CD4-positive, alpha-beta T cell treated with Interleukin-17A for 1 hour (primary cell): Measurements from ENCODE around the gene CYFIP1.

ENCODE experiments used
- DNase-seq: peaks from one replicate; pipeline ENCODE4 v3.0.0-alpha.2; 2020

Gene CYFIP1

DNA sequence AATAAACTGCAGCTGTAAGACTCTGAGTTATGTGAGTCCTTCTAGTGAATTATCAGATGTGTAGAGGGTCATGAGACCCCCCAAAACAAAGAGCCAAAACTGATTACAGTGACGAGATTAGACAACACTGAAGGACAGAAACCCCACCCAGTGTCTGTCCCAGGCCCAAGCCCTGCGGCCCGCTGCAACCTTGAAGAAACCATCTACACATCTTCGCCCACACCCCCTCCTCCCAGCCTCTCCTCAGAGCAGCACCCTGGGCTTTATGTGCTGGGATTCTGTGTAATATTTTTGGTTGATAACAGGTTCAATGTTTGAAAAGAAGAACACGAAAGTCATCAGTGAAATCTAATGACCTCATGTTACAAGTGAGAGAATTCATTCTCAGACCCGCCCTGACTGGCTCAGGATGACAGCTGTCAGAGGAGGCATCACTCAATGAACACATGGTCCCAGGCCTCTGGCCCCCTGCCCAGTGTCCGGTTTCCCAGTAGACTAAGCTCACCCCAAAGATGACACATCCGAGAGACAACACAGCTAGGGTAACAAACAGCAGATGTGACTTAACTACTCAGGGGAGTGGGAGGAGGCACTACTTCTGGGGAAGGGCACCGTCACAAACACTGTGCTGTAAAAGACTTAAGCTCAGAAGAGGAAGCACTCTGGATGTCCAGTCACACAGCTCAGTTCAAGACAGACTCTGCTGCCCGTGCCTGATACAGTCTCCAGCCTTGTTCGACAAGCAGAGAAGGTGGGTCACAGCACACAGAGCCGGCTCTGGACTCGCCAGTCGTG, 92.8 kb downstream of the CYFIP1 start:
- DNase-seq, result no peak

GRCh38 chr15:22885120-22885519, 95.0 kb downstream of the CYFIP1 start:
- no peak for DNase-seq

- DNase-seq, result peak; percentile 19
These were observed 95.8 kb downstream of the CYFIP1 start for GRCh38 chr15:22884344-22884743.

DNA sequence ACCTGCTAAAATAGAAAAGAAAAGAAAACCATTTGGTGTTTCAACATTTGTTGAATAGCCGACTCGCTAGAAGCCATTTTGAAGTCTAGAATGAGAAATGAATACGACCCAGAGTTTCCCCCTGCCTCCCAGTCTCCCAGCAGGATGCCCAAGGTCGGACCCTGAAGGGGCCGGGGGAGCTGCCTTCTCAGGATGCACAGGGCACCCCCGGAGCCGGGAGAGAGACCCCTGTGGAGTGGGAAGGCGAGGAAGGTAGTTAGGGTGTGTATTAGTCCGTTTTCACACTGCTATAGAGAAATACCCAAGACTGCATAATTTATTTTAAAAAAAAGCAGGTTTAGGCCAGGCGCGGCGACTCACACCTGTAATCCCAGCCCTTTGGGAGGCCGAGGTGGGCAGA, 97.0 kb downstream of the CYFIP1 start:
- no peak for DNase-seq

- no peak for DNase-seq
These were observed 98.3 kb downstream of the CYFIP1 start for GRCh38 chr15:22881739-22882440.

DNA sequence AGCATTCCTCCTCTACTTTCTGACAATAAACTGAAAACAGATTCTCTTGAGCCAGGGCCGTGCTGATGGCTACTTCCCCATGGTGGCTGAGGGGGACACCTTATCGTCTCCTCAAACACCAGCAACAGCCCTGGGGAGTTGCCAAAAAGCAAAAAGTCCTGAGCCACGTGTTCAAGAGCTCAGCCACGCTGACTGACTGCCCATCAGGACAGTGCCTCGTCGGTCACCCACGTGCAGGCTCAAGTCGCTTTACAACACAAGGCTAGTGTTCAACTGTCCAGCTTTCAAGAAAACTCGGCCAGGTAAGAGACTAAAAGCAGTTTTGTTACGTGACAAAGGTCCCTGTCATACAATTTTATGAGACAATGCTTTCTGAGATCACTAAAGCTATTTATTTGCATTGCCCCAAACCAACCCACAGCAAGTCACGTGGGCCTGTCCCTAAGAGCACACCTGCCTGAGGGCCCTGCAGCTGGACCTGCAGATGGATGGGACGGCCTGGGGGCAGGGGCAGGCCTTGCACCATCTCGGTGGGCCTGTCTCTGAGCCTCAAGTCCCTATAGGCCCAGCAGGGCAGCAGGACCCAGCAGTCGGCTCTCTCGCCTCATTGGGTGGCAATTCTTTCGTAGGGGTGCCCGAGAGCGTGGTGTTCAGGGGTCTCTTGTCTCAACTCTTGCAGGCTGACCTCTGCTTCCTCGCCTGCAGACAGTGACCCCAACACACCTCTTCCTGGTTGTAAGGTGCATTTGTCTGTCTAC, 99.0 kb downstream of the CYFIP1 start:
- DNase-seq, result no peak

DNA sequence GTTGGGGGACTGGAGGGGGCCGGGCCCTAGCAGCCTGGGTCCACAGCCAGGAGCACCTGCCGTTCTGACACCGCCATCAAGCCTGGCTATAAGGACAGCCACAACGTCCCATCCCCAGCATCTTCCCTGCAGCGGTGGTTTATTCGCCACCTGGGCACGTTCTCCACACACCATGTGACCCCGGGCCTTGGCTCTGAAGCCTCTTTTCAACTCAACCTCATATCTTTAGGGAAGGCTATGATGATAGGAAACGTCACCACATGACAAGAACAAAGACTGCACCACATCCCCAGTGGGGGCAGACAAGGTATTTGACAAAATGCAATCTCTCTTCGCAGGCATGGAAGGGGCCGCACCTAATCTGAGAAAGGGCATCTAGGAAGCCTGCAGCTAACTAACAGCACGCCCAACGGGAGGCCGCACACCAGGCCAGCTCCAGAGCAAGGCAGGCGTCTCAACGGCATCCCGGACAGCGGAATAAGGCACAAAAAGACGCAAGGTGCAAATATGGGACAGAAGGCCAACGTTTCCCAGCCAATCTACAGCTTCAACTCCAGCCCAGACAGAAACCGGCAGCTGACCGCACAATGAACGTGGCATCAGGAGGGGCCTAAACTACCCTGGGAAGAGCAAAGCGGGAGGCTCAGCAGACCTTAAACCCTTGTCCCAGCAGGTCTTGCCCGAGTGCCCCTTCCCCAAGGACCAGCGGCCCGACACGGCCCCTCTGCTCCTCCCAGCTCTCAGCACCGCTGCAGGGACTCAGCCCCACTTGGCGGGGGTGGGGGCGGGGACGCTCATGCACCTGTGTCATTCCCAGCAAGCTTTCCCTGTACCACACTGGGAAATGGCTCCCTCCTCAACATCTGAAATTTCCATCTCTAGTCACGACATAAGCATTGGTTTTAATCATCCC, 99.8 kb downstream of the CYFIP1 start:
- DNase-seq, result no peak

- DNase-seq, result no peak
These were observed 102.1 kb downstream of the CYFIP1 start for GRCh38 chr15:22878103-22878502.

DNA sequence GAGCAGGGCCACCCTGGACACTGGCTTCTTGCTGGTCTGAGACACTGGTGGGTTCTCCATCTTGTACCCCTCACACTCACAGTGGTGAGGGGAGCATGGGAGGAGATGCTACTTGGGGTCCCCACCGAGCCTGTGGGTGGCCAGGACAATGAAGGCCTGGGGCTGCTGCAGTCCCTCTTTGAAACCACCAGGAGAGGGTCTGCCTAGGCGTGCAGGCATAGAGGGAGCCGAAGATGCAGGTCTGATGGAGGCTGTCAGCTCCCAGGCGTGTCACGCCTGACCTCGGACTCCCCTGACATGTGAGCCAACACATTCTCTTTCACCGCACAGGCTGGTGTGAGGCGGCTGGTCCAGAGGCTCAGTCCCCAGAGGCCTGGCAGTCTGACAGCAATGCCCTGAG, 102.6 kb downstream of the CYFIP1 start:
- DNase-seq, result no peak

DNA sequence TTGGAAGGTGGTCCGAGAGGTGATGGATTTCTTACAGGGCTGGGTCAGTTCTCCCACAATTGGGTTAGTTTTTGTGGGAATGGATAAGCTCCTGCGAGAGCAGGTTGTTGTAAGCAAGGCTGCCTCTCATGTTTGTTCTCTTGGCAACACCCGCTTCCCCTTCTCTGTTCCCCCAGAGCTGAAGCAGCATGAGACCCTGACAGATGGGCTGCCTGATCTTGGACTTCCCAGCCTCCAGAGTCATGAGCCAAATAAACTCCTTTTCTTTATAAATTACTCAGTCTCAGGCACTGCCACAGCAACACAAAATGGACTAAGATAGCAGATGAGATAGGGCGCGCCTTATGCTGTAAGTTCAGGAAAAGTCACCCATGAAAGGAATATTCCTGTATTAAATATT, 103.1 kb downstream of the CYFIP1 start:
- DNase-seq, result no peak

- DNase-seq, result no peak
These were observed 105.2 kb downstream of the CYFIP1 start for GRCh38 chr15:22874966-22875365.

- no peak for DNase-seq
These were observed 105.9 kb downstream of the CYFIP1 start for GRCh38 chr15:22874256-22874655.

DNA sequence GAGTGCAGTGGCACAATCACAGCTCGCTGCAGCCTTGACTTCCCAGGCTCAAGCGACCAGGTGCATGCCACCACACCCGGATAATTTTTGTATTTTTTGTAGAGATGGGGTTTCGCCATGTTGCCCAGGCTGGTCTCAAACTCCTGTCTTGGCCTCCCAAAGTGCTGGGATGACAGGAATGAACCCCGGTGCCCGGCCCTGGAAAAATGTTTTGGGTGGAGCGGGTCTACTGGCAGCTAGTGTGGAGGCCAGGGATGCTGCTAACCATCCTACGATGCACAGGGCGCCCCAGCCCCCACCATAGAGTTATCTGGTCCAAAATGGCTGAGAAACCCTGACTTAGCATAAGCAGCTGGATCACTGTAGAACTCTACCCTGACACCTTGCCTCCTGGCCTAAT, 106.3 kb downstream of the CYFIP1 start:
- DNase-seq, result no peak

- no peak for DNase-seq
These were observed 107.0 kb downstream of the CYFIP1 start for GRCh38 chr15:22872936-22873701.

DNA sequence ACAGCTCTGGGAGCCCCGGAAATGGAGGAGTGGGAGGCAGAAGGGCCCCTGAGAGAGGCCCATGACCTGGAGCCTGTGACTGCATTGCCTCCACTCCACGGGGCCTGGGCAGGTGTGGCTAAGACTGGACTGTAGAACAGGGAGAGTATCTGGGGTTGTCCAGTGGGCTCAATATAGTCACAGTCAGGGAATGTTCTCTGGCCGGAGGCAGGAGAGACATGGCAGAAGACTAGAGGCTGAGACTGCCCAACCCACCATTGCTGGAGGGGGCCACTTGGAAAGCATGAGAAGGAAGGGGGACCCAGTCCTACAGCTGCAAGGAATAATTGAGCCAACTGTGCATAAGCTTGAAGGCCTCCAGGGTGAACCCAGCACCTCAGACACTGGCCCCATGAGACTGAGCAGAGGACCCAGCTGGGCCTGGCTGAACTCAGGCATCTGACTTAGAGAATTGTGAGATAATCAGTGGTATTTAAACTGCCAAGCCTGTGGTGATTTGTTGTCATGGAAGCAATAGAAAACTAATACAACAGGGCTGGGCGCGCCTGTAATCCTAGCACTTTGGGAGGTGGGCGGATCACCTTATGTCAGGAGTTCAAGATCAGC, 108.6 kb downstream of the CYFIP1 start:
- no peak for DNase-seq

DNA sequence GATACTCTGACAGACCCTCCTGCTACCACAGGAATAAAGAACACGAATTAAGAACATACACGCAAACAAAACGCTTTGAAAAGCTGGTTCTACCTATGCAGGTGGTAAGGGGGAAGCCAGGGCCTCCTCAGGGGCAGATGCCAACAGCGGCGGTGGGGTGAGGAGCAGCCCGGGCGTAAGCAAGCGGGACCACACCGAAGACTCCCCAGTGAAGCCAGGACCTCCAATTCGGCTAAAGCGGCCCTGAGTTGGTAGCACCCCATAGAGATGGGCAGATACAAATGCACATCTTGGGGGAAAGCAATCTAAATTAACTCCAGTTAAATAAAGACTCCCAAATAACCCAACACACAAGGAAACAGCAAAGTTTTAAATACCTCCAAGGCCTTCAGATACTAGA, 109.3 kb downstream of the CYFIP1 start:
- DNase-seq, result no peak

GRCh38 chr15:22869856-22870255, 110.3 kb downstream of the CYFIP1 start:
- DNase-seq, result no peak

- DNase-seq, result no peak
These were observed 111.2 kb downstream of the CYFIP1 start for GRCh38 chr15:22868928-22869327.

DNA sequence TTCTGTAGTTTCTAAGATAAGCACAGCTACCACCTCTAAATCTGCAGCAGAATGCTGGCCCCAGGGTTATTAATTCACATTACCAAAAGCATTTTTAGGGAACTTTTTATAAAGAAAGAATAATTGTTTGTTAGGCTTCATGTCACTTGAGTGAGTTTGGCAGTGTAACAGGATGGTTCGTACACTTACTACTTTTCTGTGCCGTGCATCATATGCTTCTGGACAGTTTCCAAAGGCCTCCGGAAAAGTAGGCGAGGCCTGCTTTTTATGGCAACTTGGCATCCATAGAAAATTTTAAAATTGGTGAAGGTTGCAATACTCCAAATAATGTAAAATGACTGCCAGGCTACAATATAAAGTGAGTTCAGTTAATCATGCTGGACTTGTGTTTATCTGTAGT, 111.7 kb downstream of the CYFIP1 start:
- DNase-seq, result no peak

DNA sequence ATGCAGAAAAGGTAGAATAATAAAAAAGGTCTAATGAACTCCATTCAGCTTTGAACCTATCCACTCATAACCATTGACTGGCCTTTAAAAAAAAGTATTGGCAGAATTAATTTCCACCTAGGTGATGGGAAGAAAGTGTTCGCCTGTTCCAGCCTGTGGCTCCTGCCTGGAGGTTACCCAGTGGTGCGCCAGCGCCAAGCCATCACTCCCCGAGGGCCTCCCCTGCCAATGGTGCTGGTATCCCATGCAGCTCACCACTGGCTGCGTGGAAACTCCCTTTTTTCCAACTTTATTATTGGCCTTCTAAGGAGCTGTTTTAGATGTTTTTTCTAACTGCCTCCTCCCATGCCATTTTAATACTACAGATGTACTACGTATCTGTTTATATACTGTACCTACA, 112.3 kb downstream of the CYFIP1 start:
- no peak for DNase-seq

DNA sequence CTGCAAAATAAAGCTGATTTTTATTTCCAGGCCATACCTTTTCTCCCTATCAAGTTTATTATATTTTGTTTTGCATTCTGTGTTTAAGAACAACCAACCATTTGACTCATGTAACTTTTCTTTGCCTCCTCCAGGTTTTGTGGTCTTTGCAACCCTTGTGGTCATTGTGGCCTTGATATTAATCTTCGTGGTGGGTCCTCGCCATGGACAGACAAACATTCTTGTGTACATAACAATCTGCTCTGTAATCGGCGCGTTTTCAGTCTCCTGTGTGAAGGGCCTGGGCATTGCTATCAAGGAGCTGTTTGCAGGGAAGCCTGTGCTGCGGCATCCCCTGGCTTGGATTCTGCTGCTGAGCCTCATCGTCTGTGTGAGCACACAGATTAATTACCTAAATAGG, 114.1 kb downstream of the CYFIP1 start:
- no peak for DNase-seq

- no peak for DNase-seq
These were observed 116.8 kb downstream of the CYFIP1 start for GRCh38 chr15:22863356-22863755.
